ENCODE measurements around the gene AUTS2. TPM values are rescaled to one million over a fixed set of nuclear protein-coding genes. Genes with fewer than 3 reads are reported as not detected.

Gene AUTS2
- polyA plus RNA-seq, 1 donor (not counting 4 experiments of a cell fraction or from before 2014, with no cell fraction given): 4.7 TPM

DNA sequence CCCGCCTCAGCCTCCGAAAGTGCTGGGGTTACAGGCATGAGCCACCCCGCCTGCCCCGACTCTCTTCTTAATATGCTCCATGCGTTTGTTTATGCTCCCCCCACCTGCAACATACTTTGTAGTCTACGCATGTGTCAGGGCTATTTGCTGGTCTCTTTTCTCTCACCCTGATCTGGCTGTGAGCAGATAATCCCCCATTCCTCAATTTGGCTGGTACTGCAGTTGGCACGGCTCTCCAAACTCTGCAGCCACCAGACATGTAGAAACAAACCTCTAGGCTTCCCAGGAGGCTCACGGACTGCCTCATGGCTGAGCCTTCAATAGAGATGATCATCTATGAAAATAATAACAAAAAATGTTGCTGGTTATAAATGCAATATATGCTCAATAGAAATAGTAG, 993.4 kb downstream of the AUTS2 start:
- Histone ChIP-seq H3K36me3 (ENCODE audit: control insufficient read depth in 2 of 2, extremely low read depth in 1 of 2, insufficient read depth in 2 of 2, low read length in 2 of 2) (no peaks in the 10 kb centered on the region), H3K9me3 (ENCODE audit: control insufficient read depth, low read depth, low read length) (no peaks in the 10 kb centered on the region), H3K79me2 (ENCODE audit: control insufficient read depth, insufficient read depth, low read length) (no peaks in the 10 kb centered on the region), H3K9me1 (ENCODE audit: control insufficient read depth, extremely low read depth, insufficient read depth, low read length) (no peaks in the 10 kb centered on the region), H3K4me1 (ENCODE audit: control insufficient read depth, extremely low read depth, insufficient read depth, low read length) (peaks cover 6% of the 10 kb centered on the region), H3K27ac (ENCODE audit: control insufficient read depth, insufficient read depth, low read length) (no peak overlapping the region), H3K27me3 (ENCODE audit: control insufficient read depth, extremely low read depth, insufficient read depth, low read length) (no peaks in the 10 kb centered on the region), H2AFZ (ENCODE audit: control insufficient read depth, low read length) (no peak overlapping the region), H3K4me3 (ENCODE audit: control insufficient read depth in 2 of 3, extremely low read depth in 1 of 3, insufficient read depth in 2 of 3, low read depth in 1 of 3, low read length in 3 of 3) (no peak overlapping the region), H4K20me1 (ENCODE audit: control insufficient read depth, extremely low read depth, insufficient read depth, low read length) (no peaks in the 10 kb centered on the region), H3K4me2 (ENCODE audit: control insufficient read depth, extremely low read depth, insufficient read depth, low read depth, low read length) (no peak overlapping the region), H3K9ac (ENCODE audit: control insufficient read depth, extremely low read depth, insufficient read depth, low read length) (no peak overlapping the region)
- DNase-seq (ENCODE audit: low read depth, low spot score): no peak
- no peak for FAIRE-seq
- dilution Hi-C loops (cut with MboI; ENCODE audit: extremely low pct_ligation_motif_present, low sequenced_read_pairs): no loop called here
- TF ChIP-seq, protein P1, sequence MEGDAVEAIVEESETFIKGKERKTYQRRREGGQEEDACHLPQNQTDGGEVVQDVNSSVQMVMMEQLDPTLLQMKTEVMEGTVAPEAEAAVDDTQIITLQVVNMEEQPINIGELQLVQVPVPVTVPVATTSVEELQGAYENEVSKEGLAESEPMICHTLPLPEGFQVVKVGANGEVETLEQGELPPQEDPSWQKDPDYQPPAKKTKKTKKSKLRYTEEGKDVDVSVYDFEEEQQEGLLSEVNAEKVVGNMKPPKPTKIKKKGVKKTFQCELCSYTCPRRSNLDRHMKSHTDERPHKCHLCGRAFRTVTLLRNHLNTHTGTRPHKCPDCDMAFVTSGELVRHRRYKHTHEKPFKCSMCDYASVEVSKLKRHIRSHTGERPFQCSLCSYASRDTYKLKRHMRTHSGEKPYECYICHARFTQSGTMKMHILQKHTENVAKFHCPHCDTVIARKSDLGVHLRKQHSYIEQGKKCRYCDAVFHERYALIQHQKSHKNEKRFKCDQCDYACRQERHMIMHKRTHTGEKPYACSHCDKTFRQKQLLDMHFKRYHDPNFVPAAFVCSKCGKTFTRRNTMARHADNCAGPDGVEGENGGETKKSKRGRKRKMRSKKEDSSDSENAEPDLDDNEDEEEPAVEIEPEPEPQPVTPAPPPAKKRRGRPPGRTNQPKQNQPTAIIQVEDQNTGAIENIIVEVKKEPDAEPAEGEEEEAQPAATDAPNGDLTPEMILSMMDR (optimal IDR thresholded peaks at IDR 0.05 in 1 of 3, IDR thresholded peaks at IDR 0.05 in 1 of 3, conservative IDR thresholded peaks at IDR 0.05 in 1 of 3; ENCODE audit: extremely low read depth in 1 of 3, insufficient read depth in 2 of 3, low read length in 3 of 3): no peak
- no peak for TF ChIP-seq EZH2 (IDR thresholded peaks at IDR 0.05; ENCODE audit: low read length)

DNA sequence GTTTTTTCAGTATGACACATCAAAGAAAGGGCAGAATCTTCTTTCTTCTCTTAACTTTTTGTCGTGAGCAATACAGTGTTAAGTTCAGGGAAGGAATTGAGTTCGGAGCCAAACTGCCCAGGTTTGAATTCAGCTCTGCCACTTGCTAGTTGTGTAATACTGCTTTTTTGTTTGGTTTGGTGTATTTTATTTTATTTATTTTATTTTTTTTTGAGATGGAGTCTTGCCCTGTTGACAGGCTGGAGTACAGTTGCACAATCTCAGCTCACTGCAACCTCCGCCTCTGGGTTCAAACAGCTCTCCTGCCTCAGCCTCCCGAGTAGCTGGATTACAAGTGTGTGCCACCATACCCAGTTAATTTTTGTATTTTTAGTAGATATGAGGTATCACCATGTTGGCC, 993.9 kb downstream of the AUTS2 start:
- H3K27me3 ChIP-seq (ENCODE audit: control insufficient read depth, extremely low read depth, insufficient read depth, low read length): no peaks in the 10 kb centered on the region
- dilution Hi-C loops (cut with MboI; ENCODE audit: extremely low pct_ligation_motif_present, low sequenced_read_pairs): no loop called here
- H3K9me3 ChIP-seq (ENCODE audit: control insufficient read depth, low read depth, low read length): no peaks in the 10 kb centered on the region
- H3K9ac ChIP-seq (ENCODE audit: control insufficient read depth, extremely low read depth, insufficient read depth, low read length): no peak overlapping the region
- no peak for FAIRE-seq
- H3K4me1 ChIP-seq (ENCODE audit: control insufficient read depth, extremely low read depth, insufficient read depth, low read length): peaks cover 11% of the 10 kb centered on the region
- no peak overlapping the region for H3K4me2 ChIP-seq (ENCODE audit: control insufficient read depth, extremely low read depth, insufficient read depth, low read depth, low read length)
- no peak overlapping the region for H2AFZ ChIP-seq (ENCODE audit: control insufficient read depth, low read length)
- H3K9me1 ChIP-seq (ENCODE audit: control insufficient read depth, extremely low read depth, insufficient read depth, low read length): no peaks in the 10 kb centered on the region
- H3K36me3 ChIP-seq (ENCODE audit: control insufficient read depth in 2 of 2, extremely low read depth in 1 of 2, insufficient read depth in 2 of 2, low read length in 2 of 2): no peaks in the 10 kb centered on the region
- H3K4me3 ChIP-seq (ENCODE audit: control insufficient read depth in 2 of 3, extremely low read depth in 1 of 3, insufficient read depth in 2 of 3, low read depth in 1 of 3, low read length in 3 of 3): no peak overlapping the region
- no peaks in the 10 kb centered on the region for H4K20me1 ChIP-seq (ENCODE audit: control insufficient read depth, extremely low read depth, insufficient read depth, low read length)
- no peak overlapping the region for H3K27ac ChIP-seq (ENCODE audit: control insufficient read depth, insufficient read depth, low read length)
- H3K79me2 ChIP-seq (ENCODE audit: control insufficient read depth, insufficient read depth, low read length): no peaks in the 10 kb centered on the region
- TF ChIP-seq EZH2 (IDR thresholded peaks at IDR 0.05; ENCODE audit: low read length): no peak
- TF ChIP-seq, protein P1 (optimal IDR thresholded peaks at IDR 0.05 in 1 of 3, IDR thresholded peaks at IDR 0.05 in 1 of 3, conservative IDR thresholded peaks at IDR 0.05 in 1 of 3; ENCODE audit: extremely low read depth in 1 of 3, insufficient read depth in 2 of 3, low read length in 3 of 3): no peak
- no peak for DNase-seq (ENCODE audit: low read depth, low spot score)
